Activated CD4-positive, alpha-beta T cell treated with anti-CD3 and anti-CD28 coated beads, Interleukin-2, amount 50 U/mL, for 24 hours (primary cell): ENCODE results near the gene EME1.
A peak's percentile ranks its signal among the peaks of the same experiment; 100 is the strongest.
"Not testable (repeated sequence)": the region's sequence is repeated elsewhere in the genome, so short reads cannot be mapped to it uniquely, and the experiment has no call there.

ENCODE experiments used
- DNase-seq, 2 donors: peaks; one replicate each; pipeline ENCODE4 v3.0.0-alpha.2; 2020; ENCODE audit warnings: low read depth in 1 of 2, low spot score in 1 of 2

Gene EME1

GRCh38 chr17:50425682-50426471 lies 52.8 kb downstream of the EME1 start, which contains the start of gene ACSF2:
TSS of gene ACSF2 (plus strand) at chr17:50426218. CDS start at chr17:50426262, 44 bp downstream.
- DNase-seq: peak; percentile 35 to 50

DNA sequence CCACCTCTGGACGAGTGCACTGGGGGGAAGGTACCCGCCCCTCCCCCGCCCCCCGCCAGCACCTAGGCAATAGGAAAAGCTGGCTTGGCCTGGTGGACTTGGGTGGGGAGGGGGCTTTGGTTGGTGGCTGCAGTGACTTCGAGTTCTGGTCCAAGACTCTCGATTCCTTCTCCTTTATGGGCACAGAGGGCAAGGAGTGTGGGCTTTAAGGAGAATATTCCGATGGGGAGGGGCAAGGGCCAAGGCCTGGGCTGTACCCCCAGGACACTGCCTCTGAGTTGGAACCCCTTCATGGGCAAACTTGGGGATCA lies 53.4 kb downstream of the EME1 start:
- DNase-seq: no peak

DNA sequence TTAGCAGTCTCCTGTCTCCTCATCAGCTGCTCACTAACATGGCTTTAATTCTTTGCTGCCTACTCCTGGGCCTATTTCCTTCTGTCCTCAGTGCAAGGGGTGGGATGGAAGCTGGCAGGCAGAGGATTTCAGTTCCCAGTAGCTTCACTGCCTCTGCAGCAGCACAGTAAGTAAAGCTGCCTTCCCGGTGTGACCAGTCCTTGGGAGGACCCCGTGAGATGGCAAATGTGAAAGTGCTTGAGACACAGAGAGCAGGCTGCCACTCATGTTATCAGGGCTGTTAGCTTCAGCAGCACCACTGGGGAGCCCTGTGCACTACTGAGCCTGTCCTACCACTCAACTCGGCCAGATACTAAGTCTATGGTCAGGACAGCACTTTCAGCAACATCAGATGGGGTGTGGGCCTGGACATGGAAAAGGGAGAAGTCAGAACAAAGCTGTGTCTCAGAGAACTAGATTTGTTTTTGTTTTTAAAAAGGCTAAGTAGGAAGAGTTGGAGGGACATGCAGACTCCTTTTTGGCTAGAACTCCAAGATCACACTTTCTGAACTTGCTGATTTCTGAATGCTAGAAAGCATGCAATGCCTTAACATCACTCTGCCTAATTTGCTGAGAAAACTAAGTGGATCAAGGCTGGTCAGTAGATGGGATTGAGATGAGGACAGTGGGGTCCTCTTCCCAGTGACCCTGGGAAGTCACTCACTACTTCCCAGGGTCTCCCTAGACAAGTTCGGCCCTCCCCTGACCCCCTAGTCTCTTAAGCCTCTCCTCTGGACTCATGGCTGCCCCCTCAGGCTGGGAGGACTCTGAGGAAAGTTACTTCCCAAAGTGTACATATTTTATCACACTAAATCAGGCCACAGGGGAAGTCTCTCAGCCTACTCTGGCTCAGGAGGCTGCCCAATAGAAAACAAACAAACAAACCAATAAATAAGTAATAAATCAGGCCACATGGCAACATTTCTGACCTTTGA lies 54.1 kb downstream of the EME1 start:
- DNase-seq: no peak

DNA sequence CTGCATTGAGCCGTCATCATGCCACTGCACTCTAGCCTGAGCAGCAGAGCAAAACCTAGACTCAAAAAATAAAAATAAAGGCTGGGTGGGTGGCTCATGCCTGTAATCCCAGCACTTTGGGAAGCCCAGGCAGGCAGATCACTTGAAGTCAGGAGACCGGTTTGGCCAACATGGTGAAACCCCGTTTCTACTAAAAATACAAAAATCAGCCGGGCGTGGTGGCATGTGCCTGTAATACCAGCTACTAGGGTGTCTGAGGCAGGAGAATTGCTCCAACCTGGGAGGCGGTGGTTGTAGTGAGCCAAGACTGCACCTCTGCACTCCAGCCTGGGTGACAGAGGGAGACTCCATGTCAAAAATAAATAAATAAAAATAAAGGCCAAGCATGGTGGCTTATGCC lies 55.1 kb downstream of the EME1 start:
- DNase-seq: not testable (repeated sequence)

- no peak for DNase-seq
Measured at GRCh38 chr17:50428831-50429424, 55.9 kb downstream of the EME1 start.

GRCh38 chr17:50429793-50430192 lies 56.8 kb downstream of the EME1 start:
- DNase-seq: no peak
